Measurements from ENCODE around the gene SUPT3H.

- no peak for TF ChIP-seq CTCF (IDR thresholded peaks at IDR 0.05)
- no peak for TF ChIP-seq POLR2AphosphoS5 (IDR thresholded peaks at IDR 0.05)
These were observed 26.7 kb downstream of the SUPT3H start for GRCh38 chr6:45351076-45351475.

All from breast epithelium (tissue), 3 donors.